Endothelial cell of umbilical vein (primary cell): Measurements from ENCODE around the gene SLC12A8. TPM values are rescaled to one million over a fixed set of nuclear protein-coding genes. Genes with fewer than 3 reads are reported as not detected.
A peak's percentile ranks its signal among the peaks of the same experiment; 100 is the strongest.

ENCODE experiments used
- BruUV-seq: library from RNA; stranded (reverse); fragments of 400-500 nt; replicated peaks from 2 replicates; lab custom pipeline; 2021; lab: Mats Ljungman, UMichigan
- CTCF ChIA-PET: fragments of 300-600, 350-600 bp; sonication (Branson Sonifier 250); formaldehyde crosslinking; loops from one replicate; lab custom pipeline; 2021; ENCODE audit warnings: antibody characterized with exemption, inconsistent platforms; lab: Charles Lee
- POLR2A ChIA-PET: fragments of 300-600, 350-600 bp; sonication (Branson Sonifier 250); formaldehyde crosslinking; loops from one replicate; lab custom pipeline; 2021; ENCODE audit warnings: antibody characterized with exemption, inconsistent platforms; lab: Charles Lee
- DNase-seq: peaks from one replicate; pipeline ENCODE4 v3.0.0-alpha.2; 2011; ENCODE audit warnings: low read depth, low spot score
- FAIRE-seq: peaks from 2 replicates; lab custom pipeline; 2011; peaks lifted over from hg19 to GRCh38; lab: Jason Lieb, UNC
- H2AFZ ChIP-seq: 2 replicates; pipeline ENCODE4 v1.6.0; 2012; ENCODE audit warnings: low read depth, low read length, control low read depth, inconsistent platforms
- H3K27ac ChIP-seq: 2 replicates; pipeline ENCODE4 v1.5.1; 2011; ENCODE audit warnings: low read depth, mild to moderate bottlenecking, control low read depth, low read length, moderate library complexity; ENCODE audit not compliant: insufficient read depth
- H3K27me3 ChIP-seq, 2 experiments: 2 replicates each; pipeline versions ENCODE4 v1.6.0 to v1.6.1; 2011; ENCODE audit warnings: low read length in 2 of 2, mixed read lengths in 1 of 2; ENCODE audit not compliant: control insufficient read depth in 2 of 2, insufficient read depth in 2 of 2
- H3K36me3 ChIP-seq, 2 experiments: 2 replicates in 1 of 2; 3 replicates in 1 of 2; pipeline ENCODE4 v1.5.1; 2011; ENCODE audit warnings: low read length in 2 of 2, mild to moderate bottlenecking in 1 of 2, moderate library complexity in 1 of 2; ENCODE audit not compliant: control insufficient read depth in 2 of 2, insufficient read depth in 2 of 2; ENCODE audit errors: extremely low read depth in 1 of 2
- H3K4me1 ChIP-seq: 3 replicates; pipeline ENCODE4 v1.5.1; 2011; ENCODE audit warnings: mild to moderate bottlenecking, low read length; ENCODE audit not compliant: control insufficient read depth, insufficient read depth; ENCODE audit errors: extremely low read depth
- H3K4me2 ChIP-seq: 2 replicates; pipeline ENCODE4 v1.6.1; 2011; ENCODE audit warnings: low read length, control low read depth, mixed read lengths; ENCODE audit not compliant: insufficient read depth
- H3K4me3 ChIP-seq, 3 experiments: fragments of 200-600 bp in 1 of 3; sonication (generic), shearing (Covaris generic) in 1 of 3; replicated peaks in 1 of 3; 2 replicates each; pipeline ENCODE4 v1.5.1; 2011 to 2016; ENCODE audit warnings: control low read depth in 3 of 3, low read length in 3 of 3, mild to moderate bottlenecking in 2 of 3, inconsistent platforms in 1 of 3, low read depth in 1 of 3, moderate library complexity in 1 of 3; ENCODE audit not compliant: insufficient read depth in 1 of 3
- H3K79me2 ChIP-seq: 2 replicates; pipeline ENCODE4 v1.6.0; 2012; ENCODE audit warnings: low read length, inconsistent platforms; ENCODE audit not compliant: control insufficient read depth, insufficient read depth
- H3K9ac ChIP-seq: replicated peaks from 2 replicates; pipeline ENCODE3; 2011; ENCODE audit warnings: low read length, control low read depth; ENCODE audit not compliant: insufficient read depth; ENCODE audit errors: extremely low read depth
- H3K9me1 ChIP-seq: replicated peaks from 3 replicates; pipeline ENCODE4 v1.6.0; 2011; ENCODE audit warnings: mild to moderate bottlenecking, low read length; ENCODE audit not compliant: control insufficient read depth, insufficient read depth; ENCODE audit errors: extremely low read depth
- H3K9me3 ChIP-seq: replicated peaks from 2 replicates; pipeline ENCODE4 v1.5.1; 2012; ENCODE audit warnings: low read length, inconsistent platforms; ENCODE audit not compliant: control insufficient read depth, insufficient read depth
- H4K20me1 ChIP-seq: replicated peaks from 2 replicates; pipeline ENCODE3; 2011; ENCODE audit warnings: mild to moderate bottlenecking, low read length; ENCODE audit not compliant: control insufficient read depth, insufficient read depth; ENCODE audit errors: extremely low read depth
- CTCF ChIP-seq, 2 donors: IDR thresholded peaks; 1 replicate in 1 of 2; 2 replicates in 1 of 2; pipeline ENCODE4 v1.5.1; 2011; ENCODE audit warnings: low read length in 2 of 2, mild to moderate bottlenecking in 2 of 2, moderate library complexity in 2 of 2, control low read depth in 1 of 2, inconsistent platforms in 1 of 2, low read depth in 1 of 2; ENCODE audit not compliant: insufficient read depth in 1 of 2; ENCODE audit errors: extremely low read depth in 1 of 2
- EZH2 ChIP-seq: IDR thresholded peaks from 2 replicates; pipeline ENCODE4 v1.6.1; 2012; ENCODE audit warnings: borderline replicate concordance, low read depth, mild to moderate bottlenecking, moderate library complexity, low read length, inconsistent platforms; ENCODE audit not compliant: severe bottlenecking
- FOS ChIP-seq: IDR thresholded peaks from 2 replicates; pipeline ENCODE4 v1.6.1; 2011; ENCODE audit warnings: mild to moderate bottlenecking, low read length, moderate library complexity, borderline replicate concordance; ENCODE audit not compliant: insufficient read depth
- GATA2 ChIP-seq: IDR thresholded peaks from 2 replicates; pipeline ENCODE4 v1.7.0; 2011; ENCODE audit warnings: low read depth, mild to moderate bottlenecking, moderate library complexity, mixed read lengths, low read length; ENCODE audit not compliant: insufficient read length, insufficient read depth
- JUN ChIP-seq: IDR thresholded peaks from 2 replicates; pipeline ENCODE4 v1.6.1; 2011; ENCODE audit warnings: borderline replicate concordance, low read depth; ENCODE audit not compliant: insufficient read length, insufficient read depth
- MAX ChIP-seq: IDR thresholded peaks from 2 replicates; pipeline ENCODE4 v1.6.1; 2011; ENCODE audit not compliant: insufficient read depth, insufficient read length
- MYC ChIP-seq: IDR thresholded peaks from one replicate; pipeline ENCODE4 v1.6.1; 2011; ENCODE audit warnings: mild to moderate bottlenecking, low read depth, low read length
- POLR2A ChIP-seq: IDR thresholded peaks from 2 replicates; pipeline ENCODE4 v1.6.1; 2012; ENCODE audit warnings: low read depth, mild to moderate bottlenecking, control low read depth, low read length
- POLR2AphosphoS5 ChIP-seq: IDR thresholded peaks from 2 replicates; pipeline ENCODE4 v1.6.1; 2012; ENCODE audit warnings: low read depth, mild to moderate bottlenecking, control low read depth, low read length, moderate library complexity; ENCODE audit not compliant: insufficient read depth
- dilution Hi-C: fragments of 300-500 bp; cut with MboI; formaldehyde crosslinking; loops from one replicate; pipeline ENCODE4 v1.15.0; 2019; ENCODE audit warnings: low sequenced_read_pairs; ENCODE audit not compliant: extremely low pct_ligation_motif_present
- intact Hi-C: fragments of 100-400 bp; cut with micrococcal nuclease; formaldehyde crosslinking; loops from one replicate; pipeline ENCODE4 v1.10.0; 2022
- polyA plus RNA-seq, 4 experiments: library from polyadenylated mRNA; depleted of rRNA in 3 of 4; stranded (reverse) in 3 of 4; unstranded in 1 of 4; fragments of >200 nt; gene quantifications; 2 replicates each; pipeline versions ENCODE4 v1.2.1 to v1.2.3, GENCODE V29; 2011 to 2012; ENCODE audit warnings: missing spikeins in 1 of 4
- total RNA-seq: library from RNA; stranded (reverse); gene quantifications from 2 replicates; pipeline ENCODE4 v1.2.3, GENCODE V29; 2021

SLC12A8 gene
- total and polyA plus RNA-seq, 2 donors (not counting 3 experiments of a cell fraction or from before 2014, with no cell fraction given), result 0.86 to 0.90 TPM

GRCh38 chr3:125033616-125034015 is 178.9 kb downstream of the SLC12A8 start:
- peaks cover 0 to 6% of the 10 kb centered on the region in 2 experiments for H3K36me3 ChIP-seq
- no peak overlapping the region for H3K27ac ChIP-seq
- peaks cover 32% of the 10 kb centered on the region for H3K79me2 ChIP-seq
- no peaks in the 10 kb centered on the region for H3K27me3 ChIP-seq
- BruUV-seq, result no TSS peak
- H3K9ac ChIP-seq, result no peak overlapping the region
- FAIRE-seq (no peak), DNase-seq (no peak)
- intact Hi-C loops (no loop called here), dilution Hi-C loops (no loop called here)
- no peak overlapping the region for H3K4me2 ChIP-seq
- no peaks in the 10 kb centered on the region for H3K9me1 ChIP-seq
- no peak for TF ChIP-seq JUN
- no peak for TF ChIP-seq MAX
- TF ChIP-seq MYC, result no peak
- peaks cover 14% of the 10 kb centered on the region for H3K4me1 ChIP-seq
- no peak overlapping the region for H3K4me3 ChIP-seq
- CTCF ChIA-PET, result interaction anchor here (1.5 to 2.0 kb wide), 4 partner anchors 9 to 117 kb away, joined by 3 to 7 read pairs (median 6); no protein-coding TSS in a partner anchor
- H3K9me3 ChIP-seq, result no peaks in the 10 kb centered on the region
- peaks cover 3% of the 10 kb centered on the region for H4K20me1 ChIP-seq
- POLR2A ChIA-PET, result no interaction called here
- H2AFZ ChIP-seq, result no peak overlapping the region

- Histone ChIP-seq H3K4me1 (peaks cover 14% of the 10 kb centered on the region), H3K27ac (no peak overlapping the region), H3K9me3 (no peaks in the 10 kb centered on the region), H3K79me2 (peaks cover 27% of the 10 kb centered on the region), H3K4me3 (no peak overlapping the region), H3K27me3 (no peaks in the 10 kb centered on the region), H4K20me1 (peaks cover 3% of the 10 kb centered on the region), H3K36me3 (peaks cover 2 to 9% of the 10 kb centered on the region in 2 experiments), H3K4me2 (no peak overlapping the region), H2AFZ (no peak overlapping the region), H3K9ac (no peak overlapping the region), H3K9me1 (no peaks in the 10 kb centered on the region)
- TF ChIP-seq GATA2 (no peak), EZH2 (no peak), MYC (no peak), POLR2AphosphoS5 (no peak), FOS (no peak), JUN (no peak), POLR2A (no peak), MAX (no peak), CTCF (IDR thresholded peaks at IDR 0.05; ENCODE audit: extremely low read depth in 1 of 2, insufficient read depth in 1 of 2, low read depth in 1 of 2, low read length in 2 of 2) (no peak)
- FAIRE-seq, result peak; percentile 43
- intact Hi-C loops (no loop called here), dilution Hi-C loops (no loop called here)
- ChIA-PET CTCF (interaction anchor here (1.5 to 2.0 kb wide), 4 partner anchors 9 to 117 kb away, joined by 3 to 7 read pairs (median 6); no protein-coding TSS in a partner anchor), POLR2A (no interaction called here)
- peak; percentile 42 for DNase-seq
- BruUV-seq, result no TSS peak
These were observed 179.4 kb downstream of the SLC12A8 start for GRCh38 chr3:125033135-125033534.
